DMS153 (cell line): ENCODE data around the gene ATP10A.
"Not testable (repeated sequence)": the region's sequence is repeated elsewhere in the genome, so short reads cannot be mapped to it uniquely, and the experiment has no call there.

ENCODE experiments used
- DNase-seq: peaks from one replicate; lab custom pipeline; 2025; lab: John Stamatoyannopoulos, UW

The ATP10A gene

GRCh38 chr15:25858952-25859760 lies 4.0 kb downstream of the ATP10A start:
- DNase-seq: no peak

GRCh38 chr15:25856059-25856458 lies 7.1 kb downstream of the ATP10A start:
- DNase-seq: not testable (repeated sequence)

- no peak for DNase-seq
Observed at GRCh38 chr15:25852661-25853524, 10.2 kb downstream of the ATP10A start.

- DNase-seq: no peak
Observed at GRCh38 chr15:25852027-25852426, 11.1 kb downstream of the ATP10A start.

GRCh38 chr15:25850154-25851111 lies 12.7 kb downstream of the ATP10A start:
- DNase-seq: no peak

- DNase-seq: no peak
Observed at GRCh38 chr15:25849157-25849921, 13.8 kb downstream of the ATP10A start.

GRCh38 chr15:25848784-25849156 lies 14.4 kb downstream of the ATP10A start:
- DNase-seq: no peak

- no peak for DNase-seq
Observed at GRCh38 chr15:25848325-25848724, 14.8 kb downstream of the ATP10A start.

- DNase-seq: no peak
Observed at GRCh38 chr15:25847051-25847450, 16.1 kb downstream of the ATP10A start.

GRCh38 chr15:25846377-25846776 lies 16.8 kb downstream of the ATP10A start:
- no peak for DNase-seq

GRCh38 chr15:25844981-25845680 lies 18.0 kb downstream of the ATP10A start:
- no peak for DNase-seq

GRCh38 chr15:25844542-25844941 lies 18.6 kb downstream of the ATP10A start:
- DNase-seq: no peak

GRCh38 chr15:25844076-25844475 lies 19.1 kb downstream of the ATP10A start:
- no peak for DNase-seq

- no peak for DNase-seq
Observed at GRCh38 chr15:25839638-25840156, 23.4 kb downstream of the ATP10A start.

GRCh38 chr15:25838871-25839195 lies 24.3 kb downstream of the ATP10A start:
- DNase-seq: no peak

- DNase-seq: no peak
Observed at GRCh38 chr15:25838191-25838870, 24.8 kb downstream of the ATP10A start.

GRCh38 chr15:25832158-25832557 lies 31.0 kb downstream of the ATP10A start:
- DNase-seq: no peak

- DNase-seq: no peak
Observed at GRCh38 chr15:25830844-25831451, 32.2 kb downstream of the ATP10A start.

- no peak for DNase-seq
Observed at GRCh38 chr15:25829073-25829472, 34.1 kb downstream of the ATP10A start.
